GM10266 (cell line): ENCODE measurements around the gene HUS1.
"Not testable (repeated sequence)": the region's sequence is repeated elsewhere in the genome, so short reads cannot be mapped to it uniquely, and the experiment has no call there.

Experiments
- DNase-seq: peaks from one replicate; pipeline ENCODE4 v3.0.0; 2012; ENCODE audit errors: extremely low spot score
- CTCF ChIP-seq: IDR thresholded peaks from 2 replicates; pipeline ENCODE4 v1.5.1; 2012; ENCODE audit warnings: mild to moderate bottlenecking, low read depth; ENCODE audit not compliant: control insufficient read depth, insufficient read depth; ENCODE audit errors: missing control alignments

The HUS1 gene

GRCh38 chr7:47934831-47935230 is 44.6 kb downstream of the HUS1 start:
- no peak for TF ChIP-seq CTCF
- no peak for DNase-seq

- TF ChIP-seq CTCF: no peak
Observed at GRCh38 chr7:47933215-47933614, 46.2 kb downstream of the HUS1 start.

GRCh38 chr7:47932466-47933037 is 46.9 kb downstream of the HUS1 start:
- no peak for TF ChIP-seq CTCF
- DNase-seq: no peak

More at GRCh38 chr7:47933215-47933614, 46.2 kb downstream of the HUS1 start:
- no peak for DNase-seq

- no peak for TF ChIP-seq CTCF
- no peak for DNase-seq
Observed at GRCh38 chr7:47932016-47932415, 47.4 kb downstream of the HUS1 start.

- DNase-seq: no peak
- TF ChIP-seq CTCF: no peak
Observed at GRCh38 chr7:47931005-47932004, 48.1 kb downstream of the HUS1 start.

GRCh38 chr7:47924266-47924665 is 55.1 kb downstream of the HUS1 start:
- TF ChIP-seq CTCF: no peak
- no peak for DNase-seq

GRCh38 chr7:47923081-47923875 is 56.1 kb downstream of the HUS1 start:
- DNase-seq: not testable (repeated sequence)

GRCh38 chr7:47916514-47916913 is 62.9 kb downstream of the HUS1 start:
- not testable (repeated sequence) for DNase-seq
